Mesenchymal stem cell (in vitro differentiated cells and primary cell): ENCODE measurements around the gene PI4K2B.

Experiments used
- DNase-seq: peaks from one replicate; pipeline ENCODE4 v3.0.0-alpha.2; 2013
- H2AFZ ChIP-seq: one replicate; pipeline ENCODE4 v1.6.1; 2013; ENCODE audit warnings: low read depth, mild to moderate bottlenecking, control low read depth, inconsistent platforms, low read length, moderate library complexity
- H2AK5ac ChIP-seq: 2 replicates; pipeline ENCODE4 v1.6.1; 2013; ENCODE audit warnings: low read length, moderate library complexity, mild to moderate bottlenecking, inconsistent platforms; ENCODE audit not compliant: severe bottlenecking
- H2BK120ac ChIP-seq: one replicate; pipeline ENCODE4 v1.6.1; 2013; ENCODE audit warnings: low read depth, mild to moderate bottlenecking, inconsistent platforms, low read length, moderate library complexity
- H2BK12ac ChIP-seq, 2 experiments: one replicate each; pipeline ENCODE4 v1.6.1; 2013; ENCODE audit warnings: inconsistent platforms in 2 of 2, low read length in 2 of 2, mild to moderate bottlenecking in 2 of 2, moderate library complexity in 2 of 2, control low read depth in 1 of 2
- H2BK15ac ChIP-seq: one replicate; pipeline ENCODE4 v1.6.1; 2013; ENCODE audit warnings: mild to moderate bottlenecking, low read depth, inconsistent platforms; ENCODE audit not compliant: poor library complexity, severe bottlenecking
- H2BK5ac ChIP-seq: 2 replicates; pipeline ENCODE4 v1.6.1; 2013; ENCODE audit warnings: low read depth, mild to moderate bottlenecking, low read length, control low read depth, inconsistent platforms; ENCODE audit not compliant: poor library complexity, severe bottlenecking
- H3K14ac ChIP-seq, 2 experiments: one replicate each; pipeline ENCODE4 v1.6.1; 2013; ENCODE audit warnings: inconsistent platforms in 2 of 2, low read length in 2 of 2, control low read depth in 1 of 2, mild to moderate bottlenecking in 1 of 2, moderate library complexity in 1 of 2
- H3K18ac ChIP-seq, 2 experiments: one replicate each; pipeline ENCODE4 v1.6.1; 2013; ENCODE audit warnings: inconsistent platforms in 2 of 2, low read length in 2 of 2, control low read depth in 1 of 2, low read depth in 1 of 2, mild to moderate bottlenecking in 1 of 2
- H3K23ac ChIP-seq, 2 experiments: one replicate each; pipeline ENCODE4 v1.6.1; 2013; ENCODE audit warnings: inconsistent platforms in 2 of 2, low read length in 2 of 2, mild to moderate bottlenecking in 2 of 2, moderate library complexity in 2 of 2, control low read depth in 1 of 2
- H3K27ac ChIP-seq: 2 replicates; pipeline ENCODE4 v1.5.1; 2013; ENCODE audit warnings: mild to moderate bottlenecking, moderate library complexity, low read length, control low read depth, inconsistent platforms; ENCODE audit not compliant: poor library complexity, severe bottlenecking
- H3K27me3 ChIP-seq, 2 experiments: 2 replicates each; pipeline versions ENCODE4 v1.6.1 to v1.7.0; 2013; ENCODE audit warnings: low read length in 2 of 2, mild to moderate bottlenecking in 2 of 2, moderate library complexity in 2 of 2, control low read depth in 1 of 2, inconsistent platforms in 1 of 2; ENCODE audit not compliant: control insufficient read depth in 1 of 2, insufficient read depth in 1 of 2
- H3K36me3 ChIP-seq, 2 experiments: 2 replicates each; pipeline versions ENCODE4 v1.6.1 to v1.7.0; 2013; ENCODE audit warnings: low read length in 2 of 2, control low read depth in 1 of 2, inconsistent platforms in 1 of 2, low read depth in 1 of 2, mild to moderate bottlenecking in 1 of 2; ENCODE audit not compliant: insufficient read depth in 2 of 2, control insufficient read depth in 1 of 2
- H3K4ac ChIP-seq, 2 experiments: one replicate each; pipeline ENCODE4 v1.6.1; 2013; ENCODE audit warnings: inconsistent platforms in 2 of 2, low read length in 2 of 2, mild to moderate bottlenecking in 2 of 2, moderate library complexity in 2 of 2, control low read depth in 1 of 2, low read depth in 1 of 2
- H3K4me1 ChIP-seq: 2 replicates; pipeline ENCODE4 v1.6.1; 2013; ENCODE audit warnings: low read depth, low read length, control low read depth; ENCODE audit not compliant: control insufficient read depth, insufficient read depth
- H3K4me2 ChIP-seq: 2 replicates; pipeline ENCODE4 v1.6.1; 2013; ENCODE audit warnings: low read length, mild to moderate bottlenecking, inconsistent platforms; ENCODE audit not compliant: poor library complexity, severe bottlenecking
- H3K4me3 ChIP-seq, 2 experiments: 2 replicates each; pipeline versions ENCODE4 v1.5.1 to v1.7.0; 2013; ENCODE audit warnings: low read length in 2 of 2, mild to moderate bottlenecking in 2 of 2, control low read depth in 1 of 2, low read depth in 1 of 2; ENCODE audit not compliant: insufficient read depth in 1 of 2
- H3K79me1 ChIP-seq: replicated peaks from 2 replicates; pipeline ENCODE4 v1.6.1; 2013; ENCODE audit warnings: mild to moderate bottlenecking, control low read depth, low read length, inconsistent platforms; ENCODE audit not compliant: poor library complexity, severe bottlenecking
- H3K9ac ChIP-seq: 2 replicates; pipeline ENCODE4 v1.7.0; 2013; ENCODE audit warnings: mild to moderate bottlenecking, low read length, moderate library complexity
- H3K9me3 ChIP-seq: 2 replicates; pipeline ENCODE4 v1.7.0; 2013; ENCODE audit warnings: mild to moderate bottlenecking, low read length; ENCODE audit not compliant: control insufficient read depth
- H4K8ac ChIP-seq: one replicate; pipeline ENCODE4 v1.6.1; 2013; ENCODE audit warnings: inconsistent platforms, mild to moderate bottlenecking, low read length, moderate library complexity
- H4K91ac ChIP-seq: one replicate; pipeline ENCODE4 v1.6.1; 2013; ENCODE audit warnings: mild to moderate bottlenecking, low read length, inconsistent platforms
- WGBS: methylation state at CpG from one replicate; pipeline ENCODE4 v1.1.7; 2013; ENCODE audit warnings: mixed read lengths; 5-methylcytosine and 5-hydroxymethylcytosine counted together

The PI4K2B gene

GRCh38 chr4:25308306-25308705 lies 74.5 kb downstream of the PI4K2B start:
- Histone ChIP-seq H3K4me2 (no peak overlapping the region), H3K9me3 (no peaks in the 10 kb centered on the region), H3K4ac (no peak overlapping the region), H2AFZ (no peak overlapping the region), H3K18ac (peak overlapping the region in 1 of 2 experiments; percentile 19), H3K23ac (no peak overlapping the region), H2AK5ac (no peak overlapping the region), H3K79me1 (peaks cover 3% of the 10 kb centered on the region), H2BK120ac (no peak overlapping the region), H3K36me3 (no peaks in the 10 kb centered on the region), H3K27ac (no peak overlapping the region), H4K8ac (no peak overlapping the region), H3K14ac (no peak overlapping the region), H3K27me3 (no peaks in the 10 kb centered on the region), H3K4me1 (peaks cover 4% of the 10 kb centered on the region), H2BK15ac (no peak overlapping the region), H2BK5ac (no peak overlapping the region), H4K91ac (no peak overlapping the region), H2BK12ac (no peak overlapping the region), H3K9ac (no peak overlapping the region), H3K4me3 (no peak overlapping the region)
- no peak for DNase-seq
- WGBS: 91% methylated on average over 2 of the region's 2 CpGs

GRCh38 chr4:25308761-25309160 lies 74.9 kb downstream of the PI4K2B start:
- Histone ChIP-seq H3K4ac (no peak overlapping the region), H3K4me3 (peak overlapping the region in 1 of 2 experiments; percentile 24), H3K79me1 (peaks cover 6% of the 10 kb centered on the region), H3K14ac (no peak overlapping the region), H2AFZ (no peak overlapping the region), H2BK5ac (no peak overlapping the region), H2BK120ac (no peak overlapping the region), H2AK5ac (peak overlapping the region; percentile 41), H3K18ac (peak overlapping the region in 1 of 2 experiments; percentile 66), H3K23ac (no peak overlapping the region), H3K9me3 (no peaks in the 10 kb centered on the region), H3K27me3 (no peaks in the 10 kb centered on the region), H3K36me3 (no peaks in the 10 kb centered on the region), H4K8ac (no peak overlapping the region), H2BK15ac (no peak overlapping the region), H3K4me1 (peaks cover 8% of the 10 kb centered on the region), H2BK12ac (no peak overlapping the region), H3K9ac (peak overlapping the region; percentile 16), H3K4me2 (no peak overlapping the region), H3K27ac (no peak overlapping the region), H4K91ac (no peak overlapping the region)
- DNase-seq: peak; percentile 58
- 32% methylated on average over 7 of the region's 7 CpGs for WGBS

- H3K23ac ChIP-seq: no peak overlapping the region
- no peak overlapping the region for H3K4me3 ChIP-seq
- no peak overlapping the region for H2AFZ ChIP-seq
- H4K91ac ChIP-seq: no peak overlapping the region
- no peak overlapping the region for H2BK120ac ChIP-seq
- no peaks in the 10 kb centered on the region for H3K9me3 ChIP-seq
- H3K9ac ChIP-seq: peak overlapping the region; percentile 33
- no peak overlapping the region for H3K14ac ChIP-seq
- peaks cover 0 to 4% of the 10 kb centered on the region in 2 experiments for H3K36me3 ChIP-seq
- H2BK12ac ChIP-seq: no peak overlapping the region
- peaks cover 11% of the 10 kb centered on the region for H3K79me1 ChIP-seq
- H3K27ac ChIP-seq: no peak overlapping the region
- H3K4me1 ChIP-seq: peaks cover 8% of the 10 kb centered on the region
- no peak overlapping the region for H3K4me2 ChIP-seq
- H4K8ac ChIP-seq: peak overlapping the region; percentile 23
- no peak for DNase-seq
- no peak overlapping the region for H3K4ac ChIP-seq
- no peak overlapping the region for H2BK5ac ChIP-seq
- H3K27me3 ChIP-seq: no peaks in the 10 kb centered on the region
- H2AK5ac ChIP-seq: no peak overlapping the region
- WGBS: 92% methylated on average over 3 of the region's 4 CpGs
- H3K18ac ChIP-seq: no peak overlapping the region
- H2BK15ac ChIP-seq: no peak overlapping the region
Measured at GRCh38 chr4:25310066-25310802, 76.4 kb downstream of the PI4K2B start.

GRCh38 chr4:25310803-25311166 lies 77.0 kb downstream of the PI4K2B start:
- H2BK120ac ChIP-seq: no peak overlapping the region
- no peak overlapping the region for H3K4me3 ChIP-seq
- no peak for DNase-seq
- no peak overlapping the region for H3K18ac ChIP-seq
- H4K91ac ChIP-seq: no peak overlapping the region
- H3K36me3 ChIP-seq: peaks cover 3 to 10% of the 10 kb centered on the region in 2 experiments
- no peak overlapping the region for H2BK15ac ChIP-seq
- WGBS: 90% methylated on average over 1 of the region's 1 CpG
- H2AK5ac ChIP-seq: no peak overlapping the region
- no peak overlapping the region for H3K14ac ChIP-seq
- H3K27ac ChIP-seq: no peak overlapping the region
- peak overlapping the region; percentile 21 for H3K9ac ChIP-seq
- H3K23ac ChIP-seq: no peak overlapping the region
- no peaks in the 10 kb centered on the region for H3K27me3 ChIP-seq
- H2AFZ ChIP-seq: no peak overlapping the region
- no peak overlapping the region for H4K8ac ChIP-seq
- peaks cover 8% of the 10 kb centered on the region for H3K4me1 ChIP-seq
- H3K4me2 ChIP-seq: no peak overlapping the region
- H2BK12ac ChIP-seq: no peak overlapping the region
- H3K4ac ChIP-seq: no peak overlapping the region
- no peaks in the 10 kb centered on the region for H3K9me3 ChIP-seq
- no peak overlapping the region for H2BK5ac ChIP-seq
- H3K79me1 ChIP-seq: peaks cover 15% of the 10 kb centered on the region
